ENCODE results near the gene TMEM156.

DNA sequence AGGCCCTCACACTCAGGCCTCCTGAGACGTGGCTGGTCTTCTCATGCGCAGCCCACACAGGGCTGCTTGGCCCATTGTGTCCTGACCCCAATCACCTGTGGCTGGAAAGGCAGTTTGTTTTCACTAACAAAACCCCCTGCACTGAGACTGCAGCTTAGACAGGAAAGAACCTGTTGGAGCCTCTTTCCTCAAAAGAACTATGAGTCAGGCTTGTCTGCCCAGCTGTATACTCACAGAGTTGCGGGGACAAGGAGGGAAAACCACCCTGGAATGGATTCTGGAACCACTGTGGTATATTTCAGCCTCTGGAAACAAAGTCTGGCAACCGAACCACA is 5.2 kb upstream of the TMEM156 start:
- TF ChIP-seq, protein P1, sequence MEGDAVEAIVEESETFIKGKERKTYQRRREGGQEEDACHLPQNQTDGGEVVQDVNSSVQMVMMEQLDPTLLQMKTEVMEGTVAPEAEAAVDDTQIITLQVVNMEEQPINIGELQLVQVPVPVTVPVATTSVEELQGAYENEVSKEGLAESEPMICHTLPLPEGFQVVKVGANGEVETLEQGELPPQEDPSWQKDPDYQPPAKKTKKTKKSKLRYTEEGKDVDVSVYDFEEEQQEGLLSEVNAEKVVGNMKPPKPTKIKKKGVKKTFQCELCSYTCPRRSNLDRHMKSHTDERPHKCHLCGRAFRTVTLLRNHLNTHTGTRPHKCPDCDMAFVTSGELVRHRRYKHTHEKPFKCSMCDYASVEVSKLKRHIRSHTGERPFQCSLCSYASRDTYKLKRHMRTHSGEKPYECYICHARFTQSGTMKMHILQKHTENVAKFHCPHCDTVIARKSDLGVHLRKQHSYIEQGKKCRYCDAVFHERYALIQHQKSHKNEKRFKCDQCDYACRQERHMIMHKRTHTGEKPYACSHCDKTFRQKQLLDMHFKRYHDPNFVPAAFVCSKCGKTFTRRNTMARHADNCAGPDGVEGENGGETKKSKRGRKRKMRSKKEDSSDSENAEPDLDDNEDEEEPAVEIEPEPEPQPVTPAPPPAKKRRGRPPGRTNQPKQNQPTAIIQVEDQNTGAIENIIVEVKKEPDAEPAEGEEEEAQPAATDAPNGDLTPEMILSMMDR (IDR thresholded peaks at IDR 0.05): no peak
- TF ChIP-seq POLR2A (IDR thresholded peaks at IDR 0.05): no peak

Measured in upper lobe of left lung (tissue), 4 donors.